HEK293 (cell line): ENCODE results near the gene PHACTR3.

Experiments
- KLF7 ChIP-seq: fragments of 450-650 bp; formaldehyde crosslinking; IDR thresholded peaks from 2 replicates; pipeline ENCODE4 v1.5.1; 2016; ENCODE audit warnings: missing biosample characterization, missing genetic modification characterization, borderline replicate concordance
- TCF7L2 ChIP-seq: IDR thresholded peaks from 2 replicates; pipeline ENCODE4 v1.6.1; 2011; ENCODE audit warnings: low read depth, mild to moderate bottlenecking, inconsistent platforms, low read length, moderate library complexity, borderline replicate concordance
- YY1 ChIP-seq: fragments of 450-650 bp; formaldehyde crosslinking; IDR thresholded peaks from 2 replicates; pipeline ENCODE4 v1.5.1; 2018; ENCODE audit warnings: missing biosample characterization, missing genetic modification characterization
- ZBTB7A ChIP-seq: fragments of 450-650 bp; formaldehyde crosslinking; IDR thresholded peaks from 2 replicates; pipeline ENCODE4 v1.5.1; 2016; ENCODE audit warnings: low read depth, missing biosample characterization, missing genetic modification characterization
- ZFP69B ChIP-seq: fragments of 450-650 bp; formaldehyde crosslinking; IDR thresholded peaks from 2 replicates; pipeline ENCODE4 v1.5.1; 2016; ENCODE audit warnings: missing biosample characterization, missing genetic modification characterization
- ZIC2 ChIP-seq: fragments of 450-650 bp; formaldehyde crosslinking; IDR thresholded peaks from 2 replicates; pipeline ENCODE4 v1.5.1; 2016; ENCODE audit warnings: missing biosample characterization, missing genetic modification characterization
- ZNF341 ChIP-seq: fragments of 450-650 bp; formaldehyde crosslinking; IDR thresholded peaks from 2 replicates; pipeline ENCODE4; 2016; ENCODE audit warnings: low read depth, missing biosample characterization, missing genetic modification characterization
- ZNF768 ChIP-seq: fragments of 450-650 bp; formaldehyde crosslinking; IDR thresholded peaks from 2 replicates; pipeline ENCODE4 v1.5.1; 2018; ENCODE audit warnings: missing biosample characterization, mild to moderate bottlenecking, missing genetic modification characterization
- TF ChIP-seq, protein P1 (sequence below): fragments of 450-650 bp; formaldehyde crosslinking; IDR thresholded peaks from 2 replicates; pipeline ENCODE4 v1.5.1; 2016; ENCODE audit warnings: missing biosample characterization, missing genetic modification characterization, low read depth
- TF ChIP-seq, protein P2 (sequence below): fragments of 450-650 bp; formaldehyde crosslinking; IDR thresholded peaks from 2 replicates; pipeline ENCODE4 v1.5.1; 2016; ENCODE audit warnings: missing biosample characterization, missing genetic modification characterization
- TF ChIP-seq, protein P3 (sequence below): fragments of 450-650 bp; formaldehyde crosslinking; IDR thresholded peaks from 2 replicates; pipeline ENCODE4 v1.5.1; 2016; ENCODE audit warnings: missing biosample characterization, missing genetic modification characterization

DNA sequence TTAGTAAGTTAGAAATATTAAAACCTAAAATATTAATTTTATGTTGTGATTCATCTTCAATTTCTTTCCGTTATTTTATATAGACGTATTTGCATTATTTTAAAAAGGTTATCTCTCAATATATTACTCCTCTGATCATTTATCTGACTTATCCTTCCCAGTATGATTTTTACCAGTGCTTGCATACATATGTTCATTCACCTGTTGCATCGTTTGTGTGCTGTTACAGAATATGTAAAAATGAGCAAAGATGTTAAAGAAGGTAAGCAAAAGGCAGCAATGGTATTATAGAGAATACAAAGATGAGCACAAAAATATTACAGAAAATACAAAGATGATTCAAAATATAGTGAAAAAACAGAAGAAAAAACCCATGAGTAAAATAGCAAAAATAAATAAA, 280.2 kb downstream of the PHACTR3 start:
- TF ChIP-seq TCF7L2: no peak
- no peak for TF ChIP-seq ZNF768 (tag by site-specific recombination)
- no peak for TF ChIP-seq ZBTB7A
- TF ChIP-seq KLF7 (tag by site-specific recombination): no peak
- no peak for TF ChIP-seq ZFP69B (tag by site-specific recombination)
- no peak for TF ChIP-seq ZIC2 (tag by site-specific recombination)
- no peak for TF ChIP-seq YY1 (tag by site-specific recombination)
- TF ChIP-seq, protein P1, sequence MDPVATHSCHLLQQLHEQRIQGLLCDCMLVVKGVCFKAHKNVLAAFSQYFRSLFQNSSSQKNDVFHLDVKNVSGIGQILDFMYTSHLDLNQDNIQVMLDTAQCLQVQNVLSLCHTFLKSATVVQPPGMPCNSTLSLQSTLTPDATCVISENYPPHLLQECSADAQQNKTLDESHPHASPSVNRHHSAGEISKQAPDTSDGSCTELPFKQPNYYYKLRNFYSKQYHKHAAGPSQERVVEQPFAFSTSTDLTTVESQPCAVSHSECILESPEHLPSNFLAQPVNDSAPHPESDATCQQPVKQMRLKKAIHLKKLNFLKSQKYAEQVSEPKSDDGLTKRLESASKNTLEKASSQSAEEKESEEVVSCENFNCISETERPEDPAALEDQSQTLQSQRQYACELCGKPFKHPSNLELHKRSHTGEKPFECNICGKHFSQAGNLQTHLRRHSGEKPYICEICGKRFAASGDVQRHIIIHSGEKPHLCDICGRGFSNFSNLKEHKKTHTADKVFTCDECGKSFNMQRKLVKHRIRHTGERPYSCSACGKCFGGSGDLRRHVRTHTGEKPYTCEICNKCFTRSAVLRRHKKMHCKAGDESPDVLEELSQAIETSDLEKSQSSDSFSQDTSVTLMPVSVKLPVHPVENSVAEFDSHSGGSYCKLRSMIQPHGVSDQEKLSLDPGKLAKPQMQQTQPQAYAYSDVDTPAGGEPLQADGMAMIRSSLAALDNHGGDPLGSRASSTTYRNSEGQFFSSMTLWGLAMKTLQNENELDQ: no peak
- TF ChIP-seq ZNF341 (tag by site-specific recombination): no peak
- TF ChIP-seq, protein P2, sequence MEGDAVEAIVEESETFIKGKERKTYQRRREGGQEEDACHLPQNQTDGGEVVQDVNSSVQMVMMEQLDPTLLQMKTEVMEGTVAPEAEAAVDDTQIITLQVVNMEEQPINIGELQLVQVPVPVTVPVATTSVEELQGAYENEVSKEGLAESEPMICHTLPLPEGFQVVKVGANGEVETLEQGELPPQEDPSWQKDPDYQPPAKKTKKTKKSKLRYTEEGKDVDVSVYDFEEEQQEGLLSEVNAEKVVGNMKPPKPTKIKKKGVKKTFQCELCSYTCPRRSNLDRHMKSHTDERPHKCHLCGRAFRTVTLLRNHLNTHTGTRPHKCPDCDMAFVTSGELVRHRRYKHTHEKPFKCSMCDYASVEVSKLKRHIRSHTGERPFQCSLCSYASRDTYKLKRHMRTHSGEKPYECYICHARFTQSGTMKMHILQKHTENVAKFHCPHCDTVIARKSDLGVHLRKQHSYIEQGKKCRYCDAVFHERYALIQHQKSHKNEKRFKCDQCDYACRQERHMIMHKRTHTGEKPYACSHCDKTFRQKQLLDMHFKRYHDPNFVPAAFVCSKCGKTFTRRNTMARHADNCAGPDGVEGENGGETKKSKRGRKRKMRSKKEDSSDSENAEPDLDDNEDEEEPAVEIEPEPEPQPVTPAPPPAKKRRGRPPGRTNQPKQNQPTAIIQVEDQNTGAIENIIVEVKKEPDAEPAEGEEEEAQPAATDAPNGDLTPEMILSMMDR (tag by site-specific recombination): no peak
- TF ChIP-seq, protein P3, sequence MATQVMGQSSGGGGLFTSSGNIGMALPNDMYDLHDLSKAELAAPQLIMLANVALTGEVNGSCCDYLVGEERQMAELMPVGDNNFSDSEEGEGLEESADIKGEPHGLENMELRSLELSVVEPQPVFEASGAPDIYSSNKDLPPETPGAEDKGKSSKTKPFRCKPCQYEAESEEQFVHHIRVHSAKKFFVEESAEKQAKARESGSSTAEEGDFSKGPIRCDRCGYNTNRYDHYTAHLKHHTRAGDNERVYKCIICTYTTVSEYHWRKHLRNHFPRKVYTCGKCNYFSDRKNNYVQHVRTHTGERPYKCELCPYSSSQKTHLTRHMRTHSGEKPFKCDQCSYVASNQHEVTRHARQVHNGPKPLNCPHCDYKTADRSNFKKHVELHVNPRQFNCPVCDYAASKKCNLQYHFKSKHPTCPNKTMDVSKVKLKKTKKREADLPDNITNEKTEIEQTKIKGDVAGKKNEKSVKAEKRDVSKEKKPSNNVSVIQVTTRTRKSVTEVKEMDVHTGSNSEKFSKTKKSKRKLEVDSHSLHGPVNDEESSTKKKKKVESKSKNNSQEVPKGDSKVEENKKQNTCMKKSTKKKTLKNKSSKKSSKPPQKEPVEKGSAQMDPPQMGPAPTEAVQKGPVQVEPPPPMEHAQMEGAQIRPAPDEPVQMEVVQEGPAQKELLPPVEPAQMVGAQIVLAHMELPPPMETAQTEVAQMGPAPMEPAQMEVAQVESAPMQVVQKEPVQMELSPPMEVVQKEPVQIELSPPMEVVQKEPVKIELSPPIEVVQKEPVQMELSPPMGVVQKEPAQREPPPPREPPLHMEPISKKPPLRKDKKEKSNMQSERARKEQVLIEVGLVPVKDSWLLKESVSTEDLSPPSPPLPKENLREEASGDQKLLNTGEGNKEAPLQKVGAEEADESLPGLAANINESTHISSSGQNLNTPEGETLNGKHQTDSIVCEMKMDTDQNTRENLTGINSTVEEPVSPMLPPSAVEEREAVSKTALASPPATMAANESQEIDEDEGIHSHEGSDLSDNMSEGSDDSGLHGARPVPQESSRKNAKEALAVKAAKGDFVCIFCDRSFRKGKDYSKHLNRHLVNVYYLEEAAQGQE: no peak
